ENCODE data around the gene PREPL. TPM values are rescaled to one million over a fixed set of nuclear protein-coding genes. Genes with fewer than 3 reads are reported as not detected.
"Not testable (repeated sequence)": the region's sequence is repeated elsewhere in the genome, so short reads cannot be mapped to it uniquely, and the experiment has no call there.

The PREPL gene
- 32.7 and 33.3 TPM in 2 replicates for total RNA-seq

DNA sequence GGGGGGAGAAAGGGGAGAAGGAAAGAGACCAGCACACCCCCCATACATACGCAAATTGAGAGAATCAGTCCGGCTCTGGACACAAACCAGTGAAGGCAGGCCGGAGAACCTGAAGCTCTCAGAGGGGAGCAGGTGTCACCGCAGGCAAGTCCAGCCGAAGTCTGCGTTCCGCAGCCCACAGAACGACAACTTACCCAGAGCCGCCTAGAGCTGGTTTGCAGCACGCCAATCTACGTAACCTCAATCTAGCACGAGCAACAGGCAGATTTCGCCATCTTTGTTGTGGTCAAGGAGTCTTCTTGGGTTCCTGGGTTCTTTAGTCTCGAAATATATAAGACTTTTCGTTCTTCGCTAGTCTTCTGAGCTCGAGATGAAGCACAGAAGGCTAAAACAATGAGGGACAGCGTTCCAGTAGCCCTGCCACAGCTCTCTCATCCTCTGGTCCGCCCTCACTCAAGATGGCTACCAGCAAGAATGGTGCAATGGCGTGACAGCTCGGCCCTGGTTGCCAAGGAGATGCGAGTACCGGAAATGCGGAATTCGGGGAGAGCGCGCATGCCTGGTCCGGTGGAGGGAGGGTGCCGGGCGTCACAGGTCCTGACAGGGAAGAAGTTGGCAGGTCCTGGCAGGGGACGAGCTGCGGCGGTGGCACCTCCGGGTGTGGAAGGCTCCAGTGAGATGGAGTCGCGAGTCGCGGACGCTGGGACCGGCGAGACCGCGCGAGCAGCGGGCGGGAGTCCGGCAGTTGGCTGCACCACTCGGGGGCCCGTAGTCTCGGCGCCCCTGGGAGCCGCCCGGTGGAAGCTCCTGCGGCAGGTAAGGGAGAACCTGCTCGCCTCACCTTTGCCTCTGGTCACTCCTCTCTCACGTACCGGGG is at the start of gene PREPL, which contains the start of gene CAMKMT:
PREPL (minus strand) TSS at position 165 of the 877 bp plus-strand sequence. CDS start 15,152 bp downstream, outside the sequence.
CAMKMT (plus strand) TSS at position 618 of the 877 bp plus-strand sequence.
- peak within 1 kb of the TSS; percentile 100 for H3K27ac Mint-ChIP-seq
- peak; percentile 99 for DNase-seq
- H3K4me1 Mint-ChIP-seq: peaks cover 31% of the 10 kb centered on the region
- peak within 1 kb of the TSS; percentile 89 for H3K4me3 Mint-ChIP-seq
- H3K27me3 Mint-ChIP-seq: peaks cover 2% of the 10 kb centered on the region
- peaks cover 6% of the 10 kb centered on the region for H3K9me3 Mint-ChIP-seq
- H3K36me3 Mint-ChIP-seq (ENCODE audit: low read depth): peaks cover 7% of the 10 kb centered on the region
- intact Hi-C loops (cut with micrococcal nuclease): loop anchor here (1.0 to 10.0 kb wide), 5 partner anchors 124 to 587 kb away; partner anchors contain the start of genes DYNC2LI1 and PPM1B

DNA sequence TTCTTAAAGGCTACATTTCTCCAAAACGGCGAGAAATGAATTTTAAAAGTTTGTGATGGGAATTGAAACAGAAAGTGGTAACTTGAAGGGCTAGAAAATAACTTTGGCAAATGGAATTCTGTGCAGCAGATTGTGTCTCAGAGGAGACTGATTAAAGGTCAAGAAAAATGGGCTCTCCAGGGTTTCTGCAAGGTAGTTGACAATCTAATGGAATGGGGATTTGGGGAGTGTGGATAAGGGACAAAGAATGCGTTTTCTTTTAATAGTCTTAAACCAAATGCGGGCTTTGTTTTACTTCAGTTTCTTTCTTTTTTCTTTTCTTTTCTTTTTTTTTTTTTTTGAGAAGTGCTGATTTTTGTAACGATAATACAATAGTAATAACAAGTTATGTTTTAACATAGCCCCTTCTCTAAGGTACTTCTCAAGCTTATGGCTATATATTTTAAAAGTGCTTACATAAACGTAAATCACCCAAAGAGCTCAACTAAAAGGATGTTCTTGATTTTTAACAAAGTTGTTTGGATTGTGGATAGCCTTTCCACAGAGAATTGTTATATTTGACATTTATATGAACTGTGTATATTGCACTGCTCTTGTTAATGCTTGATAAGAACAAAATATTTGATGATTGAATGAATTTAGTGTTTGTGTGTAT is 37.1 kb upstream of the PREPL start:
- no peak overlapping the region for H3K4me3 Mint-ChIP-seq
- H3K27ac Mint-ChIP-seq: no peak overlapping the region
- no peaks in the 10 kb centered on the region for H3K4me1 Mint-ChIP-seq
- no peak for DNase-seq
- intact Hi-C loops (cut with micrococcal nuclease): no loop called here
- H3K9me3 Mint-ChIP-seq: no peaks in the 10 kb centered on the region
- no peaks in the 10 kb centered on the region for H3K27me3 Mint-ChIP-seq
- no peaks in the 10 kb centered on the region for H3K36me3 Mint-ChIP-seq (ENCODE audit: low read depth)

DNA sequence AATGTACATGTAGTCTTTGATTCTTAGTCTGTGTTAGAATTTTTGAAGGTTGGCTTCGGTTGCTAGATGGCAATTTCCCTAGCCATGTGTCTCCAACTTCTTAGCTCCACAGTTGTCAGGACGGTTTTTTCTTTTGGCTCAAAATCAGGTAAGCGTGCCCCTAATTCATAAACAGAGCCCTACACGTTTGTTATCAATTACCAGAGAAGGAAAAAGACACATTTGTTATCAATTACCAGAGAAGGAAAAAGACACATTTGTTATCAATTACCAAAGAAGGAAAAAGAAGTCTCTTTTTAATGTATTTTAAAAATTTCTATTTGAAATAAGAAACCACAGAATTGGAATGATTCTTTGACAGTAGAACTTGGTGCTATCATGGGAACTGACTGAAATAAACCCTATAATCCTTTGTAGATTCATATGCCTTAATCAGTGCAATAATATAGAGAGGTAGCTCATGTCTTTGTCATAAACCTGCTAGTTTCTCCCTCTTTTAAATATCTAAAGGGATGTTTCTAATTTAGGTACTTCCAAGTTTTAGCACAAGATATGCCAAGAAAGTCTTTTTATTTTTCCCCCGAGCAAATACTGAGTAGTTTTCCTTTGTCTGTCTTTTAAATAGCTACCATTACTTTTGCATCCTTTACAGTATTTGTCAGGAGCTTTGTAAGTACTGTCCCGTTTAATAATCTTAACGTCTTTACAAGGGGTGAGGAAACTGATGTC is 36.3 kb upstream of the PREPL start:
- DNase-seq: no peak
- intact Hi-C loops (cut with micrococcal nuclease): no loop called here
- Mint-ChIP-seq H3K27me3 (no peaks in the 10 kb centered on the region), H3K36me3 (ENCODE audit: low read depth) (no peaks in the 10 kb centered on the region), H3K4me1 (no peaks in the 10 kb centered on the region), H3K4me3 (no peak overlapping the region), H3K9me3 (no peaks in the 10 kb centered on the region), H3K27ac (no peak overlapping the region)

DNA sequence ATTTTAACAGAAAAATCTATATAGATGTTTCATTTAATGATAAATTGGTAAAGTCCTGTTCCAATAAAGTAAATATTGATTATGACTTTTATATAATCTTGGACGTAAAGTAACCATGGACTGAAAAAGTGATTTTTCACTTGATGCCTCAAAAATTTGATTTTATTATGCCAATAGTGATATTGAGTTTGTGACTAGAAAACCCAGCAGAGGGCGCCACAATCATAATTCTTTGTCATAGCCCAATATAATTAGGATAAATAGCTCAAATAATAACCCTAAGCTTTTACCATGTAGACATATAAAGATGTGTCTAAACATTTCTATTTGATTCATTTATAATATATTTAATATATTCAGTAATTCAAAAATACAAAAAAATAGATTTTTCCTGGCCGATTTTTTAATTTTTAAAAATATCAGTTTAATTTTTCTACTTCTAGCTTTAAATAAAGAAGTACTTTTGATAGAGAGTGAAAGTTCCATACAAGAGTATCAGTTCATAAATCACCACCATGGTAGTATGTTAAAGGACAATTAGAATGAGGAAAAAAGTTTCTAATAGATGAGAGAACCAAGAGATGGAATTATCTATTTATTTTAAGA is 31.1 kb upstream of the PREPL start:
- Mint-ChIP-seq H3K4me1 (no peaks in the 10 kb centered on the region), H3K27me3 (no peaks in the 10 kb centered on the region), H3K9me3 (no peaks in the 10 kb centered on the region), H3K27ac (no peak overlapping the region), H3K4me3 (no peak overlapping the region), H3K36me3 (ENCODE audit: low read depth) (no peaks in the 10 kb centered on the region)
- peak; percentile 77 for DNase-seq
- intact Hi-C loops (cut with micrococcal nuclease): no loop called here

- Mint-ChIP-seq H3K27ac (no peak overlapping the region), H3K4me3 (no peak overlapping the region), H3K4me1 (peaks cover 1% of the 10 kb centered on the region), H3K9me3 (no peaks in the 10 kb centered on the region), H3K27me3 (no peaks in the 10 kb centered on the region), H3K36me3 (ENCODE audit: low read depth) (peaks cover 3% of the 10 kb centered on the region)
- intact Hi-C loops (cut with micrococcal nuclease): no loop called here
- no peak for DNase-seq
Observed at GRCh38 chr2:44389895-44390294, 28.6 kb upstream of the PREPL start.

- H3K27me3 Mint-ChIP-seq: no peaks in the 10 kb centered on the region
- no peak for DNase-seq
- H3K9me3 Mint-ChIP-seq: no peaks in the 10 kb centered on the region
- intact Hi-C loops (cut with micrococcal nuclease): no loop called here
- H3K4me1 Mint-ChIP-seq: peaks cover 1% of the 10 kb centered on the region
- H3K27ac Mint-ChIP-seq: no peak overlapping the region
- H3K36me3 Mint-ChIP-seq (ENCODE audit: low read depth): peaks cover 11% of the 10 kb centered on the region
- H3K4me3 Mint-ChIP-seq: no peak overlapping the region
Observed at GRCh38 chr2:44388877-44389276, 27.6 kb upstream of the PREPL start.

DNA sequence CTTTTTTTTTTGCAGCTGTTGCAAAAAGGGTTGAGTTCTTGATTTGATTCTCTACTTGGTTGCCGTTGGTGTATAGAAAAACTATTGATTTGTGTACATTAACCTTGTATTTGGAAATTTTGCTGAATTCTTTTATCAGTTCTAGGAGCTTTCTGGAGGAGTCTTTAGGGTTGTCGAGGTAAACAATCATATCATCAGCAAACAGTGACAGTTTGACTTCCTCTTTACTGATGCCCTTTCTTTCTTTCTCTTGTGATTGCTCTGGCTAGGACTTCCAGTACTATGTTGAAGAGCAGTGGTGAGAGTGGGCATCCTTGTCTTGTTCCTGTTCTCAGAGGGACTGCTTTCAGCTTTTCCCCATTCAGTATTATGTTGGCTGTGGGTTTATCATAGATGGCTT is 23.9 kb upstream of the PREPL start:
- DNase-seq; H3K9me3 Mint-ChIP-seq; H3K4me1 Mint-ChIP-seq; H3K27ac Mint-ChIP-seq; H3K27me3 Mint-ChIP-seq; intact Hi-C loops (cut with micrococcal nuclease); H3K4me3 Mint-ChIP-seq: not testable (repeated sequence)
- peaks cover 17% of the 10 kb centered on the region for H3K36me3 Mint-ChIP-seq (ENCODE audit: low read depth)

GRCh38 chr2:44377486-44377885 is 16.2 kb upstream of the PREPL start:
- no peaks in the 10 kb centered on the region for H3K27me3 Mint-ChIP-seq
- DNase-seq: no peak
- peaks cover 1% of the 10 kb centered on the region for H3K4me1 Mint-ChIP-seq
- H3K9me3 Mint-ChIP-seq: no peaks in the 10 kb centered on the region
- H3K27ac Mint-ChIP-seq: no peak overlapping the region
- no peak overlapping the region for H3K4me3 Mint-ChIP-seq
- intact Hi-C loops (cut with micrococcal nuclease): no loop called here
- peaks cover 5% of the 10 kb centered on the region for H3K36me3 Mint-ChIP-seq (ENCODE audit: low read depth)

DNA sequence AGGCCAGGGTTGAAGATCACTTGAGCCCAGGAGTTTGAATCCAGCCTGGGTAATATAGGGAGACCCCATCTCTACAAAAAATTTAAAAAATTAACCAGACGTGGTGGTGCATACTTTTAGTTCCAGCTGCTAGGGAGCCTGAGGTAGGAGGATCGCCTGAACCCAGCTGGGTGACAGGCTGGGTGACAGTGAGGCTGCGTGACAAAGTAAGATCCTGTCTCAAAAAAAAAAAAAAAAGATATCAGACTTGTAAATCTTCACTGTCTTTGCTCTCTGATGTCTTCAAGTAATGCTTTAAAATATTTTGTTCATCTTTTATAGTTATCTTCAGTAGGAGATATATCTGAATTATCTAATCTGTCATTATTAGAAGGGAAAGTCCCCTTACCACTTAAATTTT is 11.0 kb upstream of the PREPL start:
- H3K36me3 Mint-ChIP-seq (ENCODE audit: low read depth): peaks cover 3% of the 10 kb centered on the region
- no peak for DNase-seq
- no peak overlapping the region for H3K27ac Mint-ChIP-seq
- intact Hi-C loops (cut with micrococcal nuclease): no loop called here
- H3K4me3 Mint-ChIP-seq: no peak overlapping the region
- H3K27me3 Mint-ChIP-seq: no peaks in the 10 kb centered on the region
- no peaks in the 10 kb centered on the region for H3K9me3 Mint-ChIP-seq
- H3K4me1 Mint-ChIP-seq: peaks cover 7% of the 10 kb centered on the region

DNA sequence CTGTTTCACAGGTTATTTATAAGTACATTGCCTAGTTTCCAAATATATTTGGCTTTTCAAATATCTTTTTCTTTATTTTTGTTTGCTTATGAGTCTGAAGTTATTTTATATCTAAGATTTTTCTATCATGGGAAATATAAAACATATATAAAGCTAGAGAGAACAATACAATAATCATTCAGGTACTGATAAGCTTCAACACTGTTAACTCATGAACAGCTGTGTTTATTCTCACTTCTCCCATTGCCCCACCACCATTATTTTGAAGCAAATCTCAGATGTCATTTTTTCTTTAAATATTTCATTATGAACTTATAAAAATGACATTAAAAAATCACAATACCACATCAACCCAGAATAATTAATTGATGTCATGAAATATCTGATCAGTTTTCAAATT is 10.2 kb upstream of the PREPL start:
- no peaks in the 10 kb centered on the region for H3K9me3 Mint-ChIP-seq
- no peaks in the 10 kb centered on the region for H3K27me3 Mint-ChIP-seq
- H3K4me1 Mint-ChIP-seq: peaks cover 7% of the 10 kb centered on the region
- H3K4me3 Mint-ChIP-seq: no peak overlapping the region
- H3K27ac Mint-ChIP-seq: no peak overlapping the region
- DNase-seq: no peak
- peaks cover 3% of the 10 kb centered on the region for H3K36me3 Mint-ChIP-seq (ENCODE audit: low read depth)
- intact Hi-C loops (cut with micrococcal nuclease): no loop called here

- intact Hi-C loops (cut with micrococcal nuclease): loop anchor here (10.0 kb wide), 1 partner anchor 595 kb away; the partner anchor contains the start of gene DYNC2LI1
- no peak overlapping the region for H3K27ac Mint-ChIP-seq
- H3K9me3 Mint-ChIP-seq: peaks cover 6% of the 10 kb centered on the region
- DNase-seq: no peak
- peaks cover 5% of the 10 kb centered on the region for H3K36me3 Mint-ChIP-seq (ENCODE audit: low read depth)
- peaks cover 11% of the 10 kb centered on the region for H3K4me1 Mint-ChIP-seq
- no peak overlapping the region for H3K4me3 Mint-ChIP-seq
- H3K27me3 Mint-ChIP-seq: no peaks in the 10 kb centered on the region
Observed at GRCh38 chr2:44369392-44369791, 8.1 kb upstream of the PREPL start.

GRCh38 chr2:44367591-44367990 is 6.3 kb upstream of the PREPL start:
- Mint-ChIP-seq H3K27ac (no peak overlapping the region), H3K27me3 (no peaks in the 10 kb centered on the region), H3K36me3 (ENCODE audit: low read depth) (peaks cover 5% of the 10 kb centered on the region), H3K9me3 (peaks cover 6% of the 10 kb centered on the region), H3K4me1 (peaks cover 18% of the 10 kb centered on the region), H3K4me3 (no peak overlapping the region)
- no peak for DNase-seq
- intact Hi-C loops (cut with micrococcal nuclease): loop anchor here (10.0 kb wide), 1 partner anchor 593 kb away; the partner anchor contains the start of gene DYNC2LI1

GRCh38 chr2:44364604-44365003 is 3.3 kb upstream of the PREPL start:
- intact Hi-C loops (cut with micrococcal nuclease): loop anchor here (5.0 to 10.0 kb wide), 2 partner anchors 127 to 590 kb away; partner anchors contain the start of gene DYNC2LI1
- H3K9me3 Mint-ChIP-seq: peaks cover 6% of the 10 kb centered on the region
- H3K4me3 Mint-ChIP-seq: no peak overlapping the region
- peaks cover 7% of the 10 kb centered on the region for H3K36me3 Mint-ChIP-seq (ENCODE audit: low read depth)
- no peak for DNase-seq
- peaks cover 27% of the 10 kb centered on the region for H3K4me1 Mint-ChIP-seq
- no peak overlapping the region for H3K27ac Mint-ChIP-seq
- H3K27me3 Mint-ChIP-seq: peaks cover 2% of the 10 kb centered on the region
